ENCODE measurements around the gene CDC42. TPM values are rescaled to one million over a fixed set of nuclear protein-coding genes. Genes with fewer than 3 reads are reported as not detected.

The CDC42 gene
- total and polyA plus RNA-seq, 9 of the 15 experiments (the other 6 are each of a cell fraction or from before 2014, with no cell fraction given), result 186 to 398 (median 325) TPM

DNA sequence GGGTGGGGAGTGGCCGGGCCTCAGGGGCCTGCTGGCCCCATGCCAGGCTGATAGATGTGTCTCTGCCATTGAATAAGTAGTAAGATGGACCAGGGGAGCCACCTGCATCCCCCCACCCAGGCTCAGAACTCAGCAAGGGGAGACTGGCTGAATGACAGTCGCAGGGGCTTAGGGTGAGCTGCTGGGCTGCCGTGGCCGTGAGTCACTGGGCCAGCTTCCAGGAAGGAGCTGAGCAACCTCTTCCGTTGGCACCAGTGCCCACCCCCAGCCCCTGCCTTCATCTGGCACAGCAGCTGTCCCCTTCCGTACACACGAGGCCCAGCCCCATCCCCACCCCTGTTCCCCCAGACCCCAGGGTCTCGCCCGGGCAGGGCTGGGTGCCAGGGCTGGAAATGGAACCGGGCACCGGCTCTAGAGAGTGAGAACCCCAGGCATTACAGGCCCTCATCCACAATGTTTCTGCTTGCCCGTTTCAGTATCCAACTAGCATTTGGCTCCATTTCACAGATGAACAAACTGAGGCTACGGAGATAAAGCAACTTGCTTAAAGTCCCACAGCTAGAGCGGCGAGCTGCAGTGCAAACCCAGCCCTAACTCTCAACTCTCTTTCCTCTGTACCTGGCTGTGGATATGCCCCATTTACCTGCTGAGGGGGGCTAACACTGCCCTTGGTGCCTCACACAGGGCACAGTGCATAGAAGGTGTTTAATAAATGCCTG lies 80.2 kb downstream of the CDC42 start:
- peaks cover 0 to 34% of the 10 kb centered on the region in 2 experiments; a peak in 2 of 5 replicates for H3K4me1 ChIP-seq (replicated peaks in 1 of 2; ENCODE audit: control insufficient read depth in 2 of 2, insufficient read depth in 2 of 2, low read length in 2 of 2)
- peaks cover 46% of the 10 kb centered on the region; the same call in 1 of the 2 replicates for H4K20me1 ChIP-seq (replicated peaks; ENCODE audit: control insufficient read depth, insufficient read depth, low read length)
- in situ Hi-C loops (cut with MboI) (loop anchor here (5.0 kb wide), 2 partner anchors 285 to 515 kb away; no protein-coding TSS in a partner anchor), intact Hi-C loops (cut with micrococcal nuclease) (loop anchor here (1.0 to 5.0 kb wide), 5 partner anchors 75 to 510 kb away; partner anchors contain the start of gene C1QC)
- no peak overlapping the region for H2AFZ ChIP-seq (ENCODE audit: low read depth, low read length)
- BruUV-seq (replicated peaks), result no TSS peak
- no peak overlapping the region for H3K9ac ChIP-seq (ENCODE audit: insufficient read depth in 1 of 2, low read depth in 2 of 2, low read length in 2 of 2)
- H3K4me3 ChIP-seq, result no peak overlapping the region
- peaks cover 17 to 64% of the 10 kb centered on the region in 2 experiments; a peak in 3 of 5 replicates for H3K27me3 ChIP-seq (ENCODE audit: control insufficient read depth in 2 of 2, insufficient read depth in 2 of 2, low read length in 2 of 2)
- 1% methylated on average over 12 of the region's 15 CpGs for WGBS (ENCODE audit: insufficient coverage, low coverage, missing lambda C conversion rate)
- H3K36me3 ChIP-seq (ENCODE audit: control insufficient read depth, insufficient read depth, low read length), result no peaks in the 10 kb centered on the region
- H3K79me2 ChIP-seq (ENCODE audit: control insufficient read depth, insufficient read depth, low read length), result no peaks in the 10 kb centered on the region
- H3K9me3 ChIP-seq (replicated peaks; ENCODE audit: control insufficient read depth, insufficient read depth, low read depth, low read length), result no peaks in the 10 kb centered on the region
- H3K9me1 ChIP-seq (ENCODE audit: control insufficient read depth, insufficient read depth, low read length), result no peaks in the 10 kb centered on the region
- no peak for ATAC-seq
- DNase-seq (ENCODE audit: extremely low read depth in 1 of 4, low spot score in 3 of 4), result no peak
- ChIA-PET CTCF (ENCODE audit: low intra/inter-chr PET ratio) (interaction anchor here (0.6 to 2.3 kb wide), 6 partner anchors 29 to 510 kb away, joined by 3 to 30 read pairs (median 4); no protein-coding TSS in a partner anchor), POLR2A (interaction anchor here (1.1 to 1.2 kb wide), 2 partner anchors 14 to 251 kb away, joined by 3 read pairs; no protein-coding TSS in a partner anchor)
- H3K27ac ChIP-seq (ENCODE audit: extremely low read depth, low read depth, low read length), result no peak overlapping the region
- H3K4me2 ChIP-seq (ENCODE audit: insufficient read depth, low read length), result no peak overlapping the region
- FAIRE-seq, result no peak
- no peak for TF ChIP-seq ZBTB1 (CRISPR knock-in tag; IDR thresholded peaks at IDR 0.05; ENCODE audit: borderline replicate concordance, low read depth)
- no peak for TF ChIP-seq MCM5 (IDR thresholded peaks at IDR 0.05; ENCODE audit: low read depth)
- TF ChIP-seq RCOR1 (IDR thresholded peaks at IDR 0.05; ENCODE audit: borderline replicate concordance in 1 of 2, low read depth in 2 of 2, low read length in 2 of 2), result peak; percentile 41 to 69; a peak in 3 of 4 replicates
- peak; percentile 70; the same call in 1 of the 2 replicates for TF ChIP-seq ADNP (tag; IDR thresholded peaks at IDR 0.05)
- TF ChIP-seq RBBP5 (IDR thresholded peaks at IDR 0.05; ENCODE audit: borderline replicate concordance, insufficient read depth, low read length, poor library complexity, severe bottlenecking), result no peak
- no peak for TF ChIP-seq ERF (CRISPR knock-in tag; IDR thresholded peaks at IDR 0.05)
- TF ChIP-seq, protein P1, sequence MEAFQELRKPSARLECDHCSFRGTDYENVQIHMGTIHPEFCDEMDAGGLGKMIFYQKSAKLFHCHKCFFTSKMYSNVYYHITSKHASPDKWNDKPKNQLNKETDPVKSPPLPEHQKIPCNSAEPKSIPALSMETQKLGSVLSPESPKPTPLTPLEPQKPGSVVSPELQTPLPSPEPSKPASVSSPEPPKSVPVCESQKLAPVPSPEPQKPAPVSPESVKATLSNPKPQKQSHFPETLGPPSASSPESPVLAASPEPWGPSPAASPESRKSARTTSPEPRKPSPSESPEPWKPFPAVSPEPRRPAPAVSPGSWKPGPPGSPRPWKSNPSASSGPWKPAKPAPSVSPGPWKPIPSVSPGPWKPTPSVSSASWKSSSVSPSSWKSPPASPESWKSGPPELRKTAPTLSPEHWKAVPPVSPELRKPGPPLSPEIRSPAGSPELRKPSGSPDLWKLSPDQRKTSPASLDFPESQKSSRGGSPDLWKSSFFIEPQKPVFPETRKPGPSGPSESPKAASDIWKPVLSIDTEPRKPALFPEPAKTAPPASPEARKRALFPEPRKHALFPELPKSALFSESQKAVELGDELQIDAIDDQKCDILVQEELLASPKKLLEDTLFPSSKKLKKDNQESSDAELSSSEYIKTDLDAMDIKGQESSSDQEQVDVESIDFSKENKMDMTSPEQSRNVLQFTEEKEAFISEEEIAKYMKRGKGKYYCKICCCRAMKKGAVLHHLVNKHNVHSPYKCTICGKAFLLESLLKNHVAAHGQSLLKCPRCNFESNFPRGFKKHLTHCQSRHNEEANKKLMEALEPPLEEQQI (IDR thresholded peaks at IDR 0.05), result no peak
- no peak for TF ChIP-seq ZNF263 (CRISPR knock-in tag; IDR thresholded peaks at IDR 0.05; ENCODE audit: borderline replicate concordance)
- TF ChIP-seq, protein P2, sequence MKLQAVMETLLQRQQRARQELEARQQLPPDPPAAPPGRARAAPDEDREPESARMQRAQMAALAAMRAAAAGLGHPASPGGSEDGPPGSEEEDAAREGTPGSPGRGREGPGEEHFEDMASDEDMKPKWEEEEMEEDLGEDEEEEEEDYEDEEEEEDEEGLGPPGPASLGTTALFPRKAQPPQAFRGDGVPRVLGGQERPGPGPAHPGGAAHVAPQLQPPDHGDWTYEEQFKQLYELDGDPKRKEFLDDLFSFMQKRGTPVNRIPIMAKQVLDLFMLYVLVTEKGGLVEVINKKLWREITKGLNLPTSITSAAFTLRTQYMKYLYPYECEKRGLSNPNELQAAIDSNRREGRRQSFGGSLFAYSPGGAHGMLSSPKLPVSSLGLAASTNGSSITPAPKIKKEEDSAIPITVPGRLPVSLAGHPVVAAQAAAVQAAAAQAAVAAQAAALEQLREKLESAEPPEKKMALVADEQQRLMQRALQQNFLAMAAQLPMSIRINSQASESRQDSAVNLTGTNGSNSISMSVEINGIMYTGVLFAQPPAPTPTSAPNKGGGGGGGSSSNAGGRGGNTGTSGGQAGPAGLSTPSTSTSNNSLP (IDR thresholded peaks at IDR 0.05; ENCODE audit: borderline replicate concordance, low read depth, low read length), result no peak
- no peak for TF ChIP-seq CHD4 (IDR thresholded peaks at IDR 0.05; ENCODE audit: insufficient read depth, insufficient replicate concordance, low read depth, low read length, poor library complexity, severe bottlenecking)
- TF ChIP-seq, protein P3, sequence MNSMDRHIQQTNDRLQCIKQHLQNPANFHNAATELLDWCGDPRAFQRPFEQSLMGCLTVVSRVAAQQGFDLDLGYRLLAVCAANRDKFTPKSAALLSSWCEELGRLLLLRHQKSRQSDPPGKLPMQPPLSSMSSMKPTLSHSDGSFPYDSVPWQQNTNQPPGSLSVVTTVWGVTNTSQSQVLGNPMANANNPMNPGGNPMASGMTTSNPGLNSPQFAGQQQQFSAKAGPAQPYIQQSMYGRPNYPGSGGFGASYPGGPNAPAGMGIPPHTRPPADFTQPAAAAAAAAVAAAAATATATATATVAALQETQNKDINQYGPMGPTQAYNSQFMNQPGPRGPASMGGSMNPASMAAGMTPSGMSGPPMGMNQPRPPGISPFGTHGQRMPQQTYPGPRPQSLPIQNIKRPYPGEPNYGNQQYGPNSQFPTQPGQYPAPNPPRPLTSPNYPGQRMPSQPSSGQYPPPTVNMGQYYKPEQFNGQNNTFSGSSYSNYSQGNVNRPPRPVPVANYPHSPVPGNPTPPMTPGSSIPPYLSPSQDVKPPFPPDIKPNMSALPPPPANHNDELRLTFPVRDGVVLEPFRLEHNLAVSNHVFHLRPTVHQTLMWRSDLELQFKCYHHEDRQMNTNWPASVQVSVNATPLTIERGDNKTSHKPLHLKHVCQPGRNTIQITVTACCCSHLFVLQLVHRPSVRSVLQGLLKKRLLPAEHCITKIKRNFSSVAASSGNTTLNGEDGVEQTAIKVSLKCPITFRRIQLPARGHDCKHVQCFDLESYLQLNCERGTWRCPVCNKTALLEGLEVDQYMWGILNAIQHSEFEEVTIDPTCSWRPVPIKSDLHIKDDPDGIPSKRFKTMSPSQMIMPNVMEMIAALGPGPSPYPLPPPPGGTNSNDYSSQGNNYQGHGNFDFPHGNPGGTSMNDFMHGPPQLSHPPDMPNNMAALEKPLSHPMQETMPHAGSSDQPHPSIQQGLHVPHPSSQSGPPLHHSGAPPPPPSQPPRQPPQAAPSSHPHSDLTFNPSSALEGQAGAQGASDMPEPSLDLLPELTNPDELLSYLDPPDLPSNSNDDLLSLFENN (IDR thresholded peaks at IDR 0.05; ENCODE audit: low read depth in 2 of 2, low read length in 2 of 2), result no peak
- TF ChIP-seq HOXB6 (CRISPR knock-in tag; IDR thresholded peaks at IDR 0.05; ENCODE audit: borderline replicate concordance), result no peak
